Measurements from ENCODE around the gene PDPK1. TPM values are rescaled to one million over a fixed set of nuclear protein-coding genes. Genes with fewer than 3 reads are reported as not detected.
A peak's percentile ranks its signal among the peaks of the same experiment; 100 is the strongest.

The PDPK1 gene
- total and polyA plus RNA-seq, 2 of the 4 experiments (the other 2 are of a cell fraction), result 10.6 to 27.3 TPM

DNA sequence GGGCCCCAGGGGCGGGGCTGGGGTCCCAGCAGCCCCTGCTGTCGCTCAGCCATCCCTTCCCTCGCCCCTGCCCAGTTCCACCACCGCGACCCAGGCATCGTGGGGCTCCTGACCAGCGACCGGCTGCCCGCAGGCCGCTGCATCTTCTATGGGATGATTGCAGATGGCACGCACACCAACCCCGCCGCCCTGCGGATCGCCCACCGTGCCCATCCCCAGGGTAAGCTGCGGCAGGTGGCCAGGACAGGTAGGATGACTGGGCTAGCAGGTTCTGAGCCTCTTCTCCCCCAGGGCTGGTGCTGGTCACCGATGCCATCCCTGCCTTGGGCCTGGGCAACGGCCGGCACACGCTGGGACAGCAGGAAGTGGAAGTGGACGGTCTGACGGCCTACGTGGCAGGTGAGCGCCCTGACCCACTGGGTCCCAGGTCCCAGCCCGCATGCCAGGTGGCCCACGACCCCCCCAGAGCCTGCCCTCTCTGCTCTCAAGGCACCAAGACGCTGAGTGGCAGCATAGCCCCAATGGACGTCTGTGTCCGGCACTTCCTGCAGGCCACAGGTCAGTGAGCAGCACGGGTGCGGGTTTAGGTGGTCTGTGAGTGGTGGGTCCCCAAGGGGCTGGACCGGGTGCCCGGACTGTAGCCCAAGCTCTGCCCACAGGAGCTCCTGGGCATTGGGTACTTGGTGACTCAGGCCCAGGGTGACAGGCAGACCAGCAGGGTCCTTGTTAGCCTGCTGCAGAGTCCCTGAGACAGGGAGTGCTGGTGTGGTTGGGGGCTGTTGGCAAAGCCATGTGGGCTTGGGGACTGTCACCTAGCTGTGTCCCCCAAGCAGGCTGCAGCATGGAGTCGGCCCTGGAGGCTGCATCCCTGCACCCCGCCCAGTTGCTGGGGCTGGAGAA lies 9.4 kb upstream of the PDPK1 start (continued):
- no peak for TF ChIP-seq MXI1 (IDR thresholded peaks at IDR 0.05; ENCODE audit: borderline replicate concordance, low read depth, low read length)

DNA sequence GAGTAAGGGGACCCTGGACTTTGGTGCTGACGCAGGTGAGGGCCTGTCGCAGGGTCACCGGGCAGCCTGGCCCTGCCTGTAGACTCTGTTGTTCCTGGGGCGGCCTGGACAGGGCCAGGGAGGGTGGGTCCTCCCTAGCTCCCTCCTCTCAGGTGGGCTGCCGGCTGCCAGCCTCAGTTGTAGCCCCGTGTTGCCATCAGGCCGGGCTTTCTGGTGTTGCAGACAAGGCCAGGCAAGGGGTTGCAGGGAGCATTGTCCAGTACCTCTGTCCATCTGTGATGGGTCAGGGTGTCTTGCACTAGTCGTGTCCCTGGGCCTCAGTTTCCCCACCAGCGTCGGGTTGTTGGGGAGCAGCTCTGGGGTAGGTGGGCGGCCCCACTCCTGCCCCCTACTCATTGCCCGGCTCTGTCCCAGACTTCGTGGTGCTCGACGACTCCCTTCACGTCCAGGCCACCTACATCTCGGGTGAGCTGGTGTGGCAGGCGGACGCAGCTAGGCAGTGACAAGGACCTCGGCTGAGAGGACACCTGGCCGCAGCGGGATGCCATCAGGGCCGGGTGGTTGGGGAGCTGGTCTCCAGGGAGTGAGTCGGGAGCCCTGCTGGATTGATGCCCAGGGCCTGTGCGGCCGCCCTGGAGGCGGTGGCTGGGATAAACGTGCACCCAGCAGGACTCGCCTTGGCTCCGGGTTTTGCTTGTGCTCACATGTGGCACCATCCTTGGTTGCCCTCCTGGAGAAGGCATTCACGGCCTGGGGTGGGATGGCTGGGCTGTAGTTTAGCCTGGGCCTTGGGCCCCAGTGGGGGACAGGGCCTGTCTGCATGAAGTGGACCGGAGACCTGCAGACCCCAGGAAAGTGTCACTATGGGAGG lies 8.5 kb upstream of the PDPK1 start:
- Histone ChIP-seq H3K4me1 (ENCODE audit: control insufficient read depth, insufficient read depth, low read length) (peaks cover 10% of the 10 kb centered on the region), H3K36me3 (ENCODE audit: control insufficient read depth, insufficient read depth, low read length) (peaks cover 44% of the 10 kb centered on the region), H2AK9ac (replicated peaks; ENCODE audit: low read depth, low read length, poor library complexity) (no peak overlapping the region), H4K5ac (ENCODE audit: low read depth, low read length) (no peak overlapping the region), H2AFZ (replicated peaks; ENCODE audit: low read length, poor library complexity) (no peak overlapping the region), H3K23ac (ENCODE audit: low read depth, low read length) (no peak overlapping the region), H4K91ac (ENCODE audit: insufficient read depth, low read depth, low read length) (no peak overlapping the region), H3K79me1 (ENCODE audit: low read depth in 1 of 2, low read length in 2 of 2) (peaks cover 4 to 33% of the 10 kb centered on the region in 2 experiments; a peak in 3 of 4 replicates), H2BK15ac (ENCODE audit: low read depth, low read length) (no peak overlapping the region), H4K20me1 (ENCODE audit: insufficient read depth, low read length) (no peaks in the 10 kb centered on the region; the same call in none of the 2 replicates), H4K8ac (ENCODE audit: low read depth in 2 of 2, low read length in 2 of 2) (no peak overlapping the region), H3K14ac (replicated peaks; ENCODE audit: low read depth, low read length) (no peak overlapping the region), H3K9ac (ENCODE audit: low read depth, low read length) (no peak overlapping the region), H2BK5ac (ENCODE audit: low read depth, low read length, poor library complexity, severe bottlenecking) (no peak overlapping the region), H3K27ac (ENCODE audit: insufficient read depth, low read length) (no peak overlapping the region), H2BK20ac (ENCODE audit: low read depth, low read length) (no peak overlapping the region), H2AK5ac (ENCODE audit: low read depth, low read length) (no peak overlapping the region), H3K9me3 (ENCODE audit: control insufficient read depth, insufficient read depth, low read length) (no peaks in the 10 kb centered on the region), H3K4me3 (ENCODE audit: insufficient read depth, low read depth, low read length) (no peak overlapping the region), H3K18ac (ENCODE audit: low read depth, low read length) (no peak overlapping the region), H3K27me3 (ENCODE audit: control insufficient read depth, insufficient read depth, low read length) (no peaks in the 10 kb centered on the region), H3K9me1 (ENCODE audit: insufficient read depth, low read length) (0 out of 2 replicates have a peak, but pooled peaks cover 4% of the 10 kb centered on the region), H2BK120ac (ENCODE audit: low read depth, low read length) (no peak overlapping the region), H3K4me2 (ENCODE audit: low read depth, low read length) (no peak overlapping the region), H3K56ac (ENCODE audit: extremely low read depth, insufficient read depth, low read length) (no peak overlapping the region), H3K4ac (ENCODE audit: low read depth, low read length) (no peak overlapping the region)
- CTCF ChIA-PET, result no interaction called here
- dilution Hi-C loops (cut with HindIII; ENCODE audit: low sequenced_read_pairs, unreplicated experiment), result no loop called here
- no peak for ATAC-seq (ENCODE audit: low read depth)
- peak; percentile 12 for DNase-seq
- no TSS peak for BruUV-seq (replicated peaks)
- 90% methylated on average over 19 of the region's 32 CpGs; no CpG with 5 or more reads in 1 of the 2 experiments for WGBS, 2 experiments (ENCODE audit: extremely low coverage in 2 of 2, insufficient read length in 1 of 2)
- in situ Hi-C loops (cut with MboI; ENCODE audit: low sequenced_read_pairs), result no loop called here
- POLR2A ChIA-PET (ENCODE audit: unreplicated experiment), result interaction anchor here (0.9 kb wide), 1 partner anchor 9 kb away, joined by 3 read pairs; the partner anchor contains the start of gene AMDHD2
- intact Hi-C loops (cut with micrococcal nuclease), result no loop called here
- TF ChIP-seq MXI1 (IDR thresholded peaks at IDR 0.05; ENCODE audit: borderline replicate concordance, low read depth, low read length) (no peak), POLR2A (IDR thresholded peaks at IDR 0.05; ENCODE audit: low read depth, low read length) (no peak), RFX5 (IDR thresholded peaks at IDR 0.05; ENCODE audit: low read depth, low read length) (no peak), BHLHE40 (IDR thresholded peaks at IDR 0.05; ENCODE audit: low read depth, low read length) (no peak), CEBPB (IDR thresholded peaks at IDR 0.05; ENCODE audit: low read depth, low read length) (no peak)
- TF ChIP-seq, protein P1, sequence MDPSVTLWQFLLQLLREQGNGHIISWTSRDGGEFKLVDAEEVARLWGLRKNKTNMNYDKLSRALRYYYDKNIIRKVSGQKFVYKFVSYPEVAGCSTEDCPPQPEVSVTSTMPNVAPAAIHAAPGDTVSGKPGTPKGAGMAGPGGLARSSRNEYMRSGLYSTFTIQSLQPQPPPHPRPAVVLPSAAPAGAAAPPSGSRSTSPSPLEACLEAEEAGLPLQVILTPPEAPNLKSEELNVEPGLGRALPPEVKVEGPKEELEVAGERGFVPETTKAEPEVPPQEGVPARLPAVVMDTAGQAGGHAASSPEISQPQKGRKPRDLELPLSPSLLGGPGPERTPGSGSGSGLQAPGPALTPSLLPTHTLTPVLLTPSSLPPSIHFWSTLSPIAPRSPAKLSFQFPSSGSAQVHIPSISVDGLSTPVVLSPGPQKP (IDR thresholded peaks at IDR 0.05; ENCODE audit: borderline replicate concordance, low read depth, low read length), result no peak
- TF ChIP-seq, protein P2, sequence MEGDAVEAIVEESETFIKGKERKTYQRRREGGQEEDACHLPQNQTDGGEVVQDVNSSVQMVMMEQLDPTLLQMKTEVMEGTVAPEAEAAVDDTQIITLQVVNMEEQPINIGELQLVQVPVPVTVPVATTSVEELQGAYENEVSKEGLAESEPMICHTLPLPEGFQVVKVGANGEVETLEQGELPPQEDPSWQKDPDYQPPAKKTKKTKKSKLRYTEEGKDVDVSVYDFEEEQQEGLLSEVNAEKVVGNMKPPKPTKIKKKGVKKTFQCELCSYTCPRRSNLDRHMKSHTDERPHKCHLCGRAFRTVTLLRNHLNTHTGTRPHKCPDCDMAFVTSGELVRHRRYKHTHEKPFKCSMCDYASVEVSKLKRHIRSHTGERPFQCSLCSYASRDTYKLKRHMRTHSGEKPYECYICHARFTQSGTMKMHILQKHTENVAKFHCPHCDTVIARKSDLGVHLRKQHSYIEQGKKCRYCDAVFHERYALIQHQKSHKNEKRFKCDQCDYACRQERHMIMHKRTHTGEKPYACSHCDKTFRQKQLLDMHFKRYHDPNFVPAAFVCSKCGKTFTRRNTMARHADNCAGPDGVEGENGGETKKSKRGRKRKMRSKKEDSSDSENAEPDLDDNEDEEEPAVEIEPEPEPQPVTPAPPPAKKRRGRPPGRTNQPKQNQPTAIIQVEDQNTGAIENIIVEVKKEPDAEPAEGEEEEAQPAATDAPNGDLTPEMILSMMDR (conservative IDR thresholded peaks at IDR 0.05; ENCODE audit: low read depth, low read length), result no peak

All from IMR-90 (cell line).